Esophagus mucosa (tissue), 1 donor: Measurements from ENCODE around the gene UBL3. TPM values are rescaled to one million over a fixed set of nuclear protein-coding genes. Genes with fewer than 3 reads are reported as not detected.

ENCODE experiments used
- ATAC-seq: fragments of 200-7000 bp; cut with Tn5 transposase; one replicate; pipeline ENCODE4 v1.9.1; 2020
- total RNA-seq: library from RNA; stranded (reverse); gene quantifications from one replicate; pipeline ENCODE4 v1.2.4, GENCODE V29; 2023
- donor health status: DM: yes; HTN: yes; CAD: no.

UBL3 gene, protein sequence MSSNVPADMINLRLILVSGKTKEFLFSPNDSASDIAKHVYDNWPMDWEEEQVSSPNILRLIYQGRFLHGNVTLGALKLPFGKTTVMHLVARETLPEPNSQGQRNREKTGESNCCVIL
- total RNA-seq, result 22.4 TPM

DNA sequence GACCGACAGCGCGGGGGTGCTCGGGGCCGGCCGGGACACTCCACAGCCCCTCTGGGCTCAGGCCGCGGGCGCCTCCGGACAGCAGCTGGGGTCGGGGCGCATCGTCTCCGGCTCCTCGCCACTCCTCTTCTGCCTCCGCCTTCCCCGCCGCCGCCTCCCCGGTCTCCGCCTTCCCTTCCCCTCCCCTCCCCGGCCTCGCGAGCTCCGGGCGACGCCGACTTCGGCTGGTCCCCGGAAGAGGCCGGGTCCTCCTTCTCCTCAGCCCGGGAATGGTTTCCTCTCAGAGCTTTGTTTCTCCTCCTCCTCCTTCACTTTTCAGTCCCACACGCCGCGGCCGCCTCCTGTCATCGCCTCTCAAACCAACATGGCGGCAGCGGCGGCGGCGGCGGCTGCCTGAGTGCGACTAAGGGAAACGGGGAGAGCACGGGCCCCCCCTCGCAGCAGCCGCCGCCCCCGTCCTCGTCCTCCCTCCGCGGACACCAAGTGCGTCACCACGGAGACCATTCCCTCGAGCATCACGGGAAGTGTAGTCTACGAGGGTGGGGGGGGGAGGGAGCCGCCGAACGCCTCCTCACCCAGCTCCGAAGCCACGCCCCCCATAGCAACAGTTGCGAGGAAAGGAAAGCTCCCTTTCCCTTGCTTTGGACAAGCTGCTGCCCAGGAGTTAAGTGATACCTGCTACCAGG, at the start of gene UBL3:
Gene UBL3 (minus strand): TSS at position 405 of the 686 bp plus-strand sequence. CDS start 1,079 bp downstream, outside the sequence.
- ATAC-seq, result peak; percentile 97

DNA sequence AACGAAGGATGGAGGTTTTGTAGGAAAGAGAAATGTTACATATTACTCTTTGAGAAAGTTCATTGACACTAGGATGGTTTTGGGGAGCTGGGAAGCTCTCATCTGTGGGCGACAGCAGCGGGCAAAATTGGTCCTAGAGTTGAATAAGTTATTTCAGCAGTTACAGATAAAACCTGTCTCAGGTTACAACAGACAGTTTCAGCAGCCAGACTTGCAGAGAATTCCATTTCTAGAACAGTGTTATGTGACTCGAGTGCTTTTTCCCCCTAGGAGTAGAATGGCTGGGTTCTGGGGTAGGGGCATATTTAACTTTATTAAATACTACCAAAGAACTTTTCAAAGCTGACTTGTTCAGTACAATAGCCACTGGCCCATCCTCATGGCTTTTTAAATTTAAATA, 46.7 kb upstream of the UBL3 start:
- no peak for ATAC-seq

DNA sequence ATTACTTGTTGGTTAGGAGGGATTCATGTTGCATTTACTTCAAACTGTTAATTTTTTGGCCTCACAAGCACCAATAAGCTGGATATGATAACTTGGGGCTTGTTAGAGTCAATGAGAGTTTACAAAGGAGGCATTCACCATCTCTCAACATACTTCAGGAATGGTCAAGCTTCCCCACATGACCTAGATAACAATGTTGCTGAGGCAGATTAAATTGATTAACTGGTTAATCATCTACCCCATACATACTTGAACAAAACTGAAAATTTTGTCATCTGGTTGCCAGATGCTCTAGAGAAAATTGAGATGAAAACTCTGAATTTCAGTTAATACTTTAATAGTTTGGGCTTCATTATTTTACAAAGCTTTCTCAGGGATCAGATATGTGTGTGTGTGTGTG, 43.0 kb upstream of the UBL3 start:
- no peak for ATAC-seq

DNA sequence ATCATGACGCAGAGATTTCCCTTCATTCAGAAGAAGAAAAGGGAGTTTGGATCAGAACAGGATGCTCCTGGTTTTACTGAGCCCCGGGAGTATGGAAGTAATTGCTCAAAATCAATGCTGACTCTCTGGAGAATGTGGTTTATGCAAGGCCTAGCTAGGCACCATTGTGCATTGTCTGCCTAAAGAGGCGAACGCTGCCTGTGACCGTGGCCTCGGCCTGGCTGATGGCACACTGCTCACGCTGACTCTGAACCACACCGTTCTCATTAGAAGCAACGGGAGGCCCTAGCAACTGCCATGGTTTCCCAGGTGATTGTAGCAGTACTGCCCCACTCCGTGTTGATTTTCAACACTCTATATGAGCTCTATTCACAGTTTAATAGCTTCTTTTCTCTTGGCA, 41.7 kb upstream of the UBL3 start:
- no peak for ATAC-seq

GRCh38 chr13:29889111-29889510, 38.7 kb upstream of the UBL3 start:
- ATAC-seq, result no peak

DNA sequence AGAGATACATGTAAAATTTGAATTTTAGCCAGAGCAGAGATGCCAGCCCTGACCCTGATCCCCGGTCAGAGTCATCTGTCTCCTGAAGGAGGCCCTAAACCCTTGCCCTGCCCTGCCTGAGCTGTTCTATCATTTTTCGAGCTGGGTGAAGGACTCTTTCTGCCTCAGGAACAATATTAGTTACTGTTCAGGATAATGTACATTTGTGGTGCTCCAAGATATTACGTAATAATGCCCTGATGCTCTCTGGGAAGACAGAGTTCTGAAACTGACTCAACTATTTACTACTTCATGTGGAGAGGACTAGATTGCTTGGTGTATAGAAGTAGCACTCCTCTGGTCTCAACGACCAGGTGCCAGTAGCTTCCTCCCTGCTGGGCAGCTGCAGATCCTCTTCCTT, 37.9 kb upstream of the UBL3 start:
- no peak for ATAC-seq

DNA sequence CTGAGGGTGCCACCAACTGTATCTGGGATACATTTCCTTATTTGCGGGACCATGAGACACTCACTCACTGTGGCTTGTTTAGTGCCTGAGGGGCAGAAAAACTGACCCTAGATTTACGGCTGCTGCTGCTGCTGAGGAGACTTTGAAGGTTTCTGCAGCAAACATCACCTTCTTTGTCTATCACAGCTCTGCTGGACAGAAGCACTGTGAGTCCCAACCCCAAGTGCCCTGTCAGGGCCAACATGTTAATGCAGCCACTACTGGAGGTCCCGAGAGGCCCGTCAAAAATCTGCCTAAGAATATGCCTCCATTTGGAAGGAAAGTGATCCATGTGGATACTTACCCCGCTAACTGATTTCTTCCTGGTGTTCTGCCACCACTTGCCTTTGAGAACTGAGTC, 37.3 kb upstream of the UBL3 start:
- ATAC-seq, result no peak

DNA sequence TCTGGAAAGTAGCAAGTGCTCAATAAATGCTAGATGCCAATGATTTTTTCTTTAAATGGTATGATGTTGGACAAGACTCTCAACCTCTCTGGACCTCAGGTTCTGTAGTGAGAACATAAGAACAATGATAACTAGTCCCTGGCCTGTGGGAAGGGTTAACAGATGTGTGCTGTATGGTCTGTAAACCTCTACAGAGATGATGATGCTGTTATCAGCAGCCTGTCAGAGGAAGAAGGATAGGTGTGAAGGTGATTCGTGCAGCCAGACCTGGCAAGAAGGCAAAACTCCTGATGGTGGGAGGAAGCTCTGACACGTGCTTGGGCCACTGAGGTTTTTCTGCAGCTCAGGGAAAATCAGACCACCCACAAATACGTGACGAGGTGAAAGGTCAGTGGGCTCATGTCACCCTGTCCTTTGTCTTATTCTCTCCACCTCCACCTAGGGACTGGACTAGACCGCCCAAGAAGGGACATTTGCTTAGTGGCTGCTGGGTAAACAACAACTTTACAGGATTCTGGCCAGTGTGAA, 36.7 kb upstream of the UBL3 start:
- ATAC-seq, result no peak

DNA sequence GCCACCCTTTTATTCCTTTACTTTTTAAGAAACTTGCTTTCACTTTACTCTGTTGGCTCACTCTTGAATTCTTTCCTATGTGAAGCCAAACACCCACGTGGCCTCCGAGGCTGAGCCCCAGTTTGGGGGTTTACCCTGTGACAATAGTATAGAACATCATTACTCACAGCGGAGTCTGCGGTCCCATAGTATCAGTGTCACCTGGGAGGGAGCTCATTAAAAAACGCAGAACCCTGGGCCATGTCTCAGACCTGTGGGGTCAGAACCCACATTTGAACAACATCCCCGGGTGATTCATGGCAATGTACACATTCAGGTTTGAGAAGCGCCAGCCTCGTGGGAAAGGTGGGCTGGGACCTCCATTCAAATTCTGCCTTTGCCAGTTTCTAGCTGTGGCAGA, 36.0 kb upstream of the UBL3 start:
- ATAC-seq, result no peak

DNA sequence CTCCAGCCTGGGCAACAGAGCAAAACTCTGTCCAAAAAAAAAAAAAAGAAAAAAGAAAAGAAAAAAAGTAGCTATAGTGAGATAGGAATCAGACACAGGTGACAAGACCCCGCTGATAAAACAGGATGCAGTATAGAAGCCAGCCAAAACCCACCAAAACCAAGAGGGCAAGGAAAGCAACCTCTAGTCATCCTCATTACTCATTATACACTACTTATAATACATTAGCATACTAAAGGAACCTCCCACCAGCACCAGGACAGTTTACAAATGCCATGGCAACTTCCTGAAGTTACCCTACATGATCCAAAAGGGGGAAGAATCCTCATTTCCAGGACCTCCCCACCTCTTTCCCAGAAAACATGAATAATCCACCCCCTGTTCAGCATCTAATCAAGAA, 35.6 kb upstream of the UBL3 start:
- no peak for ATAC-seq

DNA sequence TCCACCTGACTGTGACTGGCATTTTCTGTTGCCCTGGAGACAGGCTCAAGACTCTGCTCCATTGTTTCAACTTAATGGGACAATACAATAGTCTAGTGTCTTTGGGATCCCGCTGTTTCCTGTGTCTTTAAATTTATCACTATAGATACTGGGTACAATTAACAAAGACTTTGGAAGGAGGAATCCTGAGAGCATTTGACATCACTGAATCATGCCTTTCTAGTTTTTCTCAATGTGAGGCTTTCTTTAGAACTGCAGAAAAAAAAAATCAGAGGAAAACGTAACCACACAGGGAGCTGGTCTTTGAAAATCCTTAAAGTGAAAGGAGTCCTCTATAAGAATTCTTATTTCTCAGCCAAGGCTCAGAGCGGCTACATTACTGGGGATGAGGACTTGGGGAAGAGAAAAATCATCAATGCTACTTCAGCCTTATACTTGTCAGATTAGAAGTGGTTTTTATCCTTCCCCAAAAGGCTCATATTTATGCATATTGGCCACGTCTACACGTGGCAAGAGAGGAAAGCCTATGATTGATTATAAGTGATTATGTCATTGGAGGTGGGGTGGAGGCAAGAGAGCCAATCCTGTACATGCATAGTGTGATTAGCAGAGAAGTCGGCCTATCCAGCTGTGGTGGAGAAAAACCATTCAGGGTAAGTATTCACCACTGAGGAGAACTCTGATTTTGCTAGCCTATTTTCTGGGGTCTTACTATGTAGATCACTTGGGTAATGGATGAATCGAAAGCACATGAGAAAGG, 34.4 kb upstream of the UBL3 start:
- no peak for ATAC-seq

DNA sequence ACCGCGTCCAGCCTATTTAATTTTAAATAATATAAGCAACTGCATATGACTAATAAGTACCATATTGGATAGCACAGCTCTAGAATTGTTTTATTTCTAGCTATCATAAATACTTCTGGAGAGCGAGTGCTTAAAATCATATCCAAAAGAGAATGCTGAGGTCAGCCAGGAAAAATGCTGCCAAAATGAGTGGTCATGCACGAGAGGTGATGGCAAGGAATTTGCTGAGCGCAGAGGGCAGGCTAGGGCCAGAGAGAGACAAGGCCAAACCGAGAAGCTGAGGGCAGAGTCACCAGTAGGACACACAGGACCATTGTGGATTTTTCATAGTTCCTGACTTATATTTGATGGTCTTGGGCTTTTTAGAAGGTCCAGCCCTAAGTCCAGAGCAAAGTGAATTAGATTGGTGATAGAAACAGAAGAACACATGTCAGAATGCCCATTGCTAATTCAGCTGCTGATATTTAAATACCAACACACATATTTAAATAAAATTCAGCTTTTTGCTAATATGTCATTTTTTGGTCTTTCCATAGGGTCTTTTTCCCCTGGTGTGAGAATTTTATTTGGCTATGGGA, 33.6 kb upstream of the UBL3 start:
- ATAC-seq, result no peak

GRCh38 chr13:29882076-29882475, 31.7 kb upstream of the UBL3 start:
- no peak for ATAC-seq

- no peak for ATAC-seq
Observed at GRCh38 chr13:29878101-29878500, 27.7 kb upstream of the UBL3 start.

DNA sequence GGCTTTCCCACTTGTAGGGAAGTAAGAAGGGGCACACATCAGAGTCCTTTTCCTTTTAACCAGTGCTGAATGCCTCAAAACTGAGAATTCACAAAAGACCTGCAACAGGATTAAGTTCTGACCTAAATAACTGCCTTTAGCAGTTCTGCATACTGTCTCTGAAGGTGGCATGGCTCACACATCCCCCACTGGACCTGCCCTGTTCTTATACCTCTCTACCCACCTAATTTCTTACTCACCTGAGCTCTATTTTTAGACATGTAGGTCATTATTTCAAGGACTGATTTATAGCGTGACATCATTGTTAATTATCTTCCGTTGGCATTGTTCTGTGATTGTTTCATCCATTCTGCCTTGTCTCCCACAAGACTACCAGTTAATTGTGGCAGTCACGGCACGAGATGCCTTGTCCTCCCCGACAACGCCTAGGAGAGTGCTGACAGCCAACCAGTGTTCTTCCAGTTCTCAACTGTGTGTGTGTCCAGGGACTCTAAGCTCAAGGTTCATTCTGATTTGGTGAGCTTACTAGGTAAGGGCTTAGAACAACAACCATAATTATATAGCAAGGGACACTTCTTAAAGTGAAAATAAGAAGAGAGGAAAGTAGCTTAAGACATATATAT, 27.1 kb upstream of the UBL3 start:
- no peak for ATAC-seq

- ATAC-seq, result no peak
Observed at GRCh38 chr13:29875646-29876045, 25.2 kb upstream of the UBL3 start.

GRCh38 chr13:29868581-29868980, 18.2 kb upstream of the UBL3 start:
- no peak for ATAC-seq

DNA sequence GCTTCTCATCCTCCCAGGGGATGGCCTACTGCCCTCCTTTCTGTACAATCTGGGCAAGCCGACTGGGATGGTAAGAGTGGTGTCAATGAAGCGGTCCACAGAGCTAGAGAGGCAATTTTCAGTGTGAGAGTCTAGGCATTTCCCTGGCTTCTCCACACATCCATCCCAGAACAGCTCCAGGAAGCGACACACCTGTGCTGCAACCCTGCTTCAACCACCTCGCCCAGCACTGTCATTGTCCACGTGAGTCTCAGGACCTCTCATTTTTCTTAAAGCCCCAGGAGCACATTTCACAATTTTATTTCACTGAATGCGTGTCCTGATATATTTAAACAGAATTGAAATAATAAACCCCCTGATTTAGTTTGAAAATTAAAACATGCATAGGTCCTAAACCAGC, 15.5 kb upstream of the UBL3 start:
- peak; percentile 64 for ATAC-seq

DNA sequence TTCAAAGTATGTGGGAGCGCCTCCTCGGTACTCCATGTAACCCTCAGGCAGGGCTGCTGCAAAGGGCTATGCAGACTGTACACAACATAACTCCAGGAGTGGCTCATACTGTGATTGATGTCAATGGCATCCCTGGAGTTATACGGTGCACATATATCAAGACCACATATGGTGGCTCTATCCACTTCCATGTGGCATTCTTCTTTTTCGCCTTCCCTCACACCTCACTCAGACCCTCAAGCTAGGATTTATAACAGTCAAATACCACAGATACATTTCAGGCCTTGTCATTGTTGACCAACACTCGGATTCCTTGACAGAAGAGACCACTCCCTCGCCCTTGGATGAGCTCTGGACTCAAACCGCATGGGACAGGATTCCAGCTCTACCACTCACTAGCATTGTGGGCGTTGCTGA, 11.3 kb upstream of the UBL3 start:
- peak; percentile 22 for ATAC-seq

DNA sequence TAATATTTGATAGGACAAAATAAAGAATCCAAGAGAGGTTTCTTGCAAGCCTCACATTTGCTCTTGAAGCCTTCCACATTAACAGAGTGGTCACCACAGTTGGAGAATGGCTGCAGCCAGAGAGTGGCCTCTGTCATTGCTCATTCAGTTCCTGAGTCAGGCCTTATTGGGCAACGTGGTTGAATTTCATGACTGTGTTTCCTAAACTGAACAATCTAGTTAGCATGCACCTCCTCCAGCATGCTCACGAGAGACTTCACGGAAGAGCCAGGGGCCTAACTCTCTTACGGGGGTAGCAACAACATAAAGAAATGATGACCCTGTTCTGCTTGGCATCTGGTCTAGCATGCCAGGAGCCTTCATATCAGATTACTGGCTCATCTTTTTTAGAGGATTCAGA, 9.6 kb upstream of the UBL3 start:
- peak; percentile 55 for ATAC-seq

GRCh38 chr13:29858667-29859066, 8.2 kb upstream of the UBL3 start:
- ATAC-seq, result no peak

- ATAC-seq, result no peak
Observed at GRCh38 chr13:29858231-29858630, 7.8 kb upstream of the UBL3 start.

- no peak for ATAC-seq
Observed at GRCh38 chr13:29857085-29857484, 6.7 kb upstream of the UBL3 start.
